Body of pancreas (tissue), 4 donors: Measurements from ENCODE around the gene IL18R1. TPM values are rescaled to one million over a fixed set of nuclear protein-coding genes. Genes with fewer than 3 reads are reported as not detected.

ENCODE experiments used
- ATAC-seq: fragments of 150-250 bp; one replicate; pipeline ENCODE4 v1.9.1; 2016
- DNase-seq, 4 donors: peaks; one replicate each; pipeline ENCODE4 v3.0.0-alpha.2; 2019
- H3K27ac ChIP-seq, 4 donors: fragments of 200-600 bp; sonication (generic); 1 replicate in 3 of 4; 2 replicates in 1 of 4; pipeline versions ENCODE4 v1.5.1 to v1.6.1; 2016 to 2019; ENCODE audit warnings: mild to moderate bottlenecking in 1 of 4, mixed read lengths in 1 of 4, moderate library complexity in 1 of 4
- H3K27me3 ChIP-seq, 2 donors: fragments of 200-600 bp; sonication (generic); one replicate each; pipeline ENCODE4 v1.6.0; 2016; ENCODE audit warnings: mild to moderate bottlenecking in 1 of 2
- H3K36me3 ChIP-seq, 2 donors: fragments of 200-600 bp; sonication (generic); replicated peaks in 1 of 2; 2 replicates each; pipeline ENCODE4 v1.5.1; 2016; ENCODE audit warnings: low read depth in 2 of 2; ENCODE audit not compliant: insufficient read depth in 1 of 2
- H3K4me1 ChIP-seq: fragments of 200-600 bp; sonication (generic); one replicate; pipeline ENCODE4 v1.6.0; 2016
- H3K4me3 ChIP-seq, 2 donors: fragments of 200-600 bp; sonication (generic); 1 replicate in 1 of 2; 2 replicates in 1 of 2; pipeline ENCODE4 v1.5.1; 2016 to 2019
- H3K9me3 ChIP-seq, 3 donors: fragments of 200-600 bp; sonication (generic); 1 replicate in 2 of 3; 2 replicates in 1 of 3; pipeline ENCODE4 v1.5.1; 2016
- CTCF ChIP-seq, 7 experiments: fragments of 450-650 bp in 4 of 7; fragments of 200-600 bp in 3 of 7; sonication (generic) in 3 of 7; IDR thresholded peaks; one replicate each; pipeline ENCODE4 v1.5.1; 2016 to 2019; ENCODE audit warnings: antibody characterized with exemption in 7 of 7
- POLR2A ChIP-seq, 3 donors: fragments of 450-650 bp; IDR thresholded peaks; one replicate each; pipeline ENCODE4 v1.6.1; 2016; ENCODE audit warnings: antibody characterized with exemption in 3 of 3, mild to moderate bottlenecking in 2 of 3
- WGBS, 2 donors: methylation state at CpG; one replicate each; pipeline ENCODE4 v1.1.5; 2017; 5-methylcytosine and 5-hydroxymethylcytosine counted together
- intact Hi-C: fragments of 100-400 bp; cut with DNase I; formaldehyde crosslinking; loops from one replicate; pipeline ENCODE4 v1.15.1; 2023
- total RNA-seq, 2 donors: library from RNA; depleted of rRNA; stranded (reverse); fragments of >200 nt; gene quantifications; one replicate each; pipeline ENCODE4 v1.1.0, GENCODE V29; 2016

IL18R1 gene
- total RNA-seq, 2 donors from 2014 or later = 3.1 to 5.3 TPM

- Histone ChIP-seq H3K4me1 (no peaks in the 10 kb centered on the region), H3K27me3 (no peaks in the 10 kb centered on the region), H3K4me3 (no peak overlapping the region), H3K9me3 (no peaks in the 10 kb centered on the region), H3K36me3 (no peaks in the 10 kb centered on the region), H3K27ac (no peak overlapping the region)
- TF ChIP-seq POLR2A (IDR thresholded peaks at IDR 0.05) = no peak
- TF ChIP-seq CTCF (IDR thresholded peaks at IDR 0.05) = no peak
- ATAC-seq (no peak), DNase-seq (no peak)
- intact Hi-C loops = no loop called here
- 75 to 82% methylated on average over 6 of the region's 6 CpGs for whole genome bisulfite sequencing, 2 donors
Observed at GRCh38 chr2:102397209-102397608, 41.6 kb downstream of the IL18R1 start.

GRCh38 chr2:102399499-102400141, 44.0 kb downstream of the IL18R1 start:
- H3K4me1 ChIP-seq = no peaks in the 10 kb centered on the region
- H3K36me3 ChIP-seq = no peaks in the 10 kb centered on the region
- H3K27me3 ChIP-seq = no peaks in the 10 kb centered on the region
- H3K4me3 ChIP-seq = no peak overlapping the region
- WGBS, 2 donors = 60 to 62% methylated on average over 7 of the region's 7 CpGs
- no peak for DNase-seq
- TF ChIP-seq POLR2A (IDR thresholded peaks at IDR 0.05) (no peak), CTCF (IDR thresholded peaks at IDR 0.05) (no peak)
- intact Hi-C loops = no loop called here
- no peak for ATAC-seq
- H3K27ac ChIP-seq = no peak overlapping the region
- no peaks in the 10 kb centered on the region for H3K9me3 ChIP-seq

- Histone ChIP-seq H3K27me3 (no peaks in the 10 kb centered on the region), H3K4me3 (no peak overlapping the region), H3K36me3 (no peaks in the 10 kb centered on the region), H3K4me1 (no peaks in the 10 kb centered on the region), H3K27ac (no peak overlapping the region), H3K9me3 (no peaks in the 10 kb centered on the region)
- no peak for TF ChIP-seq POLR2A (IDR thresholded peaks at IDR 0.05)
- no peak for TF ChIP-seq CTCF (IDR thresholded peaks at IDR 0.05)
- intact Hi-C loops = no loop called here
- ATAC-seq (no peak), DNase-seq (no peak)
Observed at GRCh38 chr2:102401456-102401855, 45.9 kb downstream of the IL18R1 start.

GRCh38 chr2:102401865-102402264, 46.3 kb downstream of the IL18R1 start:
- 82 to 86% methylated on average over 2 of the region's 2 CpGs for WGBS, 2 donors

More at GRCh38 chr2:102401865-102402264, 46.3 kb downstream of the IL18R1 start:
- ATAC-seq = no peak
- Histone ChIP-seq H3K27ac (no peak overlapping the region), H3K4me1 (no peaks in the 10 kb centered on the region), H3K4me3 (no peak overlapping the region), H3K9me3 (no peaks in the 10 kb centered on the region), H3K36me3 (no peaks in the 10 kb centered on the region), H3K27me3 (no peaks in the 10 kb centered on the region)
- TF ChIP-seq POLR2A (IDR thresholded peaks at IDR 0.05) (no peak), CTCF (IDR thresholded peaks at IDR 0.05) (no peak)
- DNase-seq = no peak
- intact Hi-C loops = no loop called here
